Naive thymus-derived CD4-positive, alpha-beta T cell (primary cell): Measurements from ENCODE around the gene SATB2. TPM values are rescaled to one million over a fixed set of nuclear protein-coding genes. Genes with fewer than 3 reads are reported as not detected.

ENCODE experiments used
- ATAC-seq: fragments of 150-1000 bp; cut with Tn5 transposase; 2 replicates; pipeline ENCODE4 v1.10.0; 2021; ENCODE audit warnings: mild to moderate bottlenecking, moderate library complexity
- CTCF ChIA-PET: fragments of 350-600 bp; sonication (Branson Sonifier 250); formaldehyde crosslinking; loops from one replicate; lab custom pipeline; 2021; ENCODE audit warnings: antibody characterized with exemption; lab: Charles Lee
- POLR2A ChIA-PET: fragments of 350-600 bp; sonication (Branson Sonifier 250); formaldehyde crosslinking; loops from one replicate; lab custom pipeline; 2021; ENCODE audit warnings: antibody characterized with exemption, inconsistent platforms; lab: Charles Lee
- DNase-seq, 9 donors: peaks; one replicate each; pipeline versions ENCODE4 v3.0.0 to v3.0.0-alpha.2; 2020 to 2022; ENCODE audit warnings: mixed read lengths in 1 of 9
- H3K27ac ChIP-seq: one replicate; pipeline ENCODE4 v1.7.0; 2013; ENCODE audit warnings: mild to moderate bottlenecking, low read depth, low read length, moderate library complexity
- H3K27me3 ChIP-seq, 2 donors: one replicate each; pipeline ENCODE4 v1.7.0; 2013; ENCODE audit warnings: low read length in 2 of 2, mild to moderate bottlenecking in 2 of 2, moderate library complexity in 2 of 2; ENCODE audit not compliant: control insufficient read depth in 2 of 2, insufficient read depth in 2 of 2
- H3K36me3 ChIP-seq, 3 experiments: 1 replicate in 2 of 3; 2 replicates in 1 of 3; pipeline ENCODE4 v1.7.0; 2013; ENCODE audit warnings: low read length in 3 of 3, mild to moderate bottlenecking in 3 of 3, moderate library complexity in 1 of 3; ENCODE audit not compliant: insufficient read depth in 3 of 3, control insufficient read depth in 2 of 3
- H3K4me1 ChIP-seq, 2 donors: one replicate each; pipeline ENCODE4 v1.7.0; 2013; ENCODE audit warnings: low read length in 2 of 2, mild to moderate bottlenecking in 2 of 2, moderate library complexity in 1 of 2; ENCODE audit not compliant: control insufficient read depth in 2 of 2, insufficient read depth in 2 of 2
- H3K4me3 ChIP-seq: 2 replicates; pipeline ENCODE4 v1.7.0; 2013; ENCODE audit warnings: mild to moderate bottlenecking, low read length
- H3K9me3 ChIP-seq, 3 experiments: 1 replicate in 2 of 3; 2 replicates in 1 of 3; pipeline ENCODE4 v1.7.0; 2013; ENCODE audit warnings: low read length in 3 of 3; ENCODE audit not compliant: control insufficient read depth in 2 of 3
- H3K27ac Mint-ChIP-seq, 9 donors: one replicate each; pipeline ENCODE4 v1.8.0; 2020 to 2022; ENCODE audit warnings: mixed read lengths in 9 of 9, mild to moderate bottlenecking in 8 of 9, moderate library complexity in 5 of 9, inconsistent platforms in 2 of 9
- H3K27me3 Mint-ChIP-seq, 5 donors: one replicate each; pipeline ENCODE4 v1.8.0; 2021 to 2022; ENCODE audit warnings: mixed read lengths in 5 of 5, mild to moderate bottlenecking in 1 of 5
- H3K36me3 Mint-ChIP-seq, 5 donors: one replicate each; pipeline ENCODE4 v1.8.0; 2020 to 2022; ENCODE audit warnings: mixed read lengths in 5 of 5, mild to moderate bottlenecking in 3 of 5, inconsistent platforms in 1 of 5
- H3K4me1 Mint-ChIP-seq, 7 donors: one replicate each; pipeline ENCODE4 v1.8.0; 2020 to 2022; ENCODE audit warnings: mixed read lengths in 7 of 7, mild to moderate bottlenecking in 3 of 7, inconsistent platforms in 1 of 7
- H3K4me3 Mint-ChIP-seq, 10 donors: one replicate each; pipeline ENCODE4 v1.8.0; 2020 to 2022; ENCODE audit warnings: mild to moderate bottlenecking in 10 of 10, mixed read lengths in 10 of 10, moderate library complexity in 6 of 10, inconsistent platforms in 2 of 10
- H3K9me3 Mint-ChIP-seq, 11 donors: one replicate each; pipeline ENCODE4 v1.8.0; 2020 to 2022; ENCODE audit warnings: mixed read lengths in 11 of 11, mild to moderate bottlenecking in 4 of 11, inconsistent platforms in 1 of 11, moderate library complexity in 1 of 11
- intact Hi-C, 2 donors: fragments of 100-400 bp; cut with micrococcal nuclease; formaldehyde crosslinking; loops; one replicate each; pipeline ENCODE4 v1.15.1; 2023
- polyA plus RNA-seq, 2 donors: library from polyadenylated mRNA; unstranded; fragments of 300-500 nt; fragmentation: Illumina TruSeq; gene quantifications; one replicate each; pipeline ENCODE4 v1.2.3, GENCODE V29; 2021
- total RNA-seq, 6 experiments: library from RNA in 5 of 6; stranded (reverse) in 5 of 6; gene quantifications; 1 replicate in 5 of 6; 2 replicates in 1 of 6; pipeline ENCODE4 v1.2.3 and lab custom pipeline; 2021 to 2026

Gene SATB2
- total and polyA plus RNA-seq, 7 experiments from 2014 or later = 0.05 to 0.96 (median 0.32) TPM; not detected in 4

GRCh38 chr2:199470672-199471442 lies 13.1 kb upstream of the SATB2 start:
- H3K4me3 Mint-ChIP-seq = peak overlapping the region in 7 of 10 donors; percentile 16 to 68 (median 50)
- Histone ChIP-seq H3K9me3 (no peaks in the 10 kb centered on the region), H3K4me1 (peaks cover 0 to 19% of the 10 kb centered on the region in 2 donors), H3K36me3 (no peaks in the 10 kb centered on the region), H3K27ac (no peak overlapping the region), H3K4me3 (no peak overlapping the region), H3K27me3 (peaks cover 9 to 45% of the 10 kb centered on the region in 2 donors)
- peaks cover 0 to 9% (median 0%) of the 10 kb centered on the region in 5 donors for H3K36me3 Mint-ChIP-seq
- H3K27ac Mint-ChIP-seq = no peak overlapping the region
- H3K4me1 Mint-ChIP-seq = peaks cover 3 to 52% (median 27%) of the 10 kb centered on the region in 7 donors
- H3K9me3 Mint-ChIP-seq = peaks cover 0 to 14% (median 6%) of the 10 kb centered on the region in 11 donors
- DNase-seq = no peak
- CTCF ChIA-PET = no interaction called here
- H3K27me3 Mint-ChIP-seq = peaks cover 87 to 93% (median 89%) of the 10 kb centered on the region in 5 donors
- POLR2A ChIA-PET = interaction anchor here (0.6 kb wide), 1 partner anchor 9 kb away, joined by 3 read pairs; no protein-coding TSS in a partner anchor
- ATAC-seq = no peak
- intact Hi-C loops = loop anchor here in 1 of 2 donors (5.0 kb wide), 1 partner anchor 1669 kb away; the partner anchor contains the start of gene PLCL1

GRCh38 chr2:199470361-199470671 lies 12.6 kb upstream of the SATB2 start:
- H3K27me3 ChIP-seq = peaks cover 10 to 45% of the 10 kb centered on the region in 2 donors
- H3K4me3 ChIP-seq = no peak overlapping the region
- H3K27ac Mint-ChIP-seq = no peak overlapping the region
- peak overlapping the region in 5 of 10 donors; percentile 16 to 68 (median 66) for H3K4me3 Mint-ChIP-seq
- peaks cover 0 to 19% of the 10 kb centered on the region in 2 donors for H3K4me1 ChIP-seq
- peaks cover 89 to 96% (median 92%) of the 10 kb centered on the region in 5 donors for H3K27me3 Mint-ChIP-seq
- ChIA-PET CTCF (no interaction called here), POLR2A (no interaction called here)
- H3K4me1 Mint-ChIP-seq = peaks cover 3 to 54% (median 27%) of the 10 kb centered on the region in 7 donors
- H3K36me3 ChIP-seq = no peaks in the 10 kb centered on the region
- peaks cover 0 to 16% (median 9%) of the 10 kb centered on the region in 11 donors for H3K9me3 Mint-ChIP-seq
- no peaks in the 10 kb centered on the region for H3K9me3 ChIP-seq
- intact Hi-C loops = loop anchor here in 1 of 2 donors (5.0 kb wide), 1 partner anchor 1668 kb away; the partner anchor contains the start of gene PLCL1
- H3K27ac ChIP-seq = no peak overlapping the region
- ATAC-seq = no peak
- no peak for DNase-seq
- peaks cover 0 to 9% (median 0%) of the 10 kb centered on the region in 5 donors for H3K36me3 Mint-ChIP-seq

- H3K4me3 ChIP-seq = no peak overlapping the region
- no peak overlapping the region for H3K27ac ChIP-seq
- CTCF ChIA-PET = no interaction called here
- H3K27me3 ChIP-seq = peaks cover 9 to 45% of the 10 kb centered on the region in 2 donors
- H3K4me1 ChIP-seq = peaks cover 0 to 19% of the 10 kb centered on the region in 2 donors
- Mint-ChIP-seq H3K27ac (peak overlapping the region in 1 of 9 donors; percentile 23), H3K9me3 (peaks cover 0 to 22% (median 12%) of the 10 kb centered on the region in 11 donors), H3K4me1 (peaks cover 3 to 60% (median 32%) of the 10 kb centered on the region in 7 donors), H3K27me3 (peaks cover 89 to 96% (median 93%) of the 10 kb centered on the region in 5 donors), H3K4me3 (peak overlapping the region in 9 of 10 donors; percentile 20 to 77 (median 67)), H3K36me3 (peaks cover 0 to 13% (median 4%) of the 10 kb centered on the region in 5 donors)
- no peaks in the 10 kb centered on the region for H3K36me3 ChIP-seq
- no peaks in the 10 kb centered on the region for H3K9me3 ChIP-seq
- DNase-seq = no peak
- intact Hi-C loops = loop anchor here (1.0 to 10.0 kb wide), 4 partner anchors 10 to 1667 kb away; partner anchors contain the start of genes PLCL1 (in 1 of the 2) and SGO2 (in 1 of the 2)
- POLR2A ChIA-PET = no interaction called here
- ATAC-seq = no peak
Observed at GRCh38 chr2:199469514-199470360, 12.0 kb upstream of the SATB2 start.

GRCh38 chr2:199468561-199469513 lies 11.1 kb upstream of the SATB2 start:
- Mint-ChIP-seq H3K27ac (peak overlapping the region in 1 of 9 donors; percentile 23), H3K36me3 (peaks cover 0 to 13% (median 4%) of the 10 kb centered on the region in 5 donors), H3K4me3 (peak overlapping the region in 9 of 10 donors; percentile 20 to 77 (median 67)), H3K4me1 (peaks cover 3 to 64% (median 33%) of the 10 kb centered on the region in 7 donors), H3K9me3 (peaks cover 0 to 23% (median 12%) of the 10 kb centered on the region in 11 donors), H3K27me3 (peaks cover 83 to 90% (median 85%) of the 10 kb centered on the region in 5 donors)
- no peak for ATAC-seq
- H3K4me3 ChIP-seq = no peak overlapping the region
- ChIA-PET POLR2A (no interaction called here), CTCF (no interaction called here)
- no peak overlapping the region for H3K27ac ChIP-seq
- no peak for DNase-seq
- H3K9me3 ChIP-seq = no peaks in the 10 kb centered on the region
- H3K4me1 ChIP-seq = peaks cover under 1 to 21% of the 10 kb centered on the region in 2 donors
- peaks cover 7 to 50% of the 10 kb centered on the region in 2 donors for H3K27me3 ChIP-seq
- intact Hi-C loops = loop anchor here (1.0 to 10.0 kb wide), 3 partner anchors 10 to 1056 kb away; partner anchors contain the start of gene SGO2 (in 1 of the 2)
- no peaks in the 10 kb centered on the region for H3K36me3 ChIP-seq

- H3K9me3 ChIP-seq = peaks cover 0 to 2% (median 0%) of the 10 kb centered on the region in 3 experiments
- H3K27me3 ChIP-seq = peaks cover 10 to 63% of the 10 kb centered on the region in 2 donors
- H3K36me3 ChIP-seq = no peaks in the 10 kb centered on the region
- Mint-ChIP-seq H3K4me1 (peaks cover 3 to 69% (median 36%) of the 10 kb centered on the region in 7 donors), H3K9me3 (peaks cover 0 to 23% (median 11%) of the 10 kb centered on the region in 11 donors), H3K27ac (peak overlapping the region in 1 of 9 donors; percentile 79), H3K4me3 (peak overlapping the region in 2 of 10 donors; percentile 13 to 66), H3K27me3 (peaks cover 71 to 91% (median 74%) of the 10 kb centered on the region in 5 donors), H3K36me3 (peaks cover 0 to 13% (median 0%) of the 10 kb centered on the region in 5 donors)
- H3K4me1 ChIP-seq = peaks cover 4 to 31% of the 10 kb centered on the region in 2 donors
- H3K27ac ChIP-seq = no peak overlapping the region
- ATAC-seq = no peak
- H3K4me3 ChIP-seq = no peak overlapping the region
- intact Hi-C loops = loop anchor here in 1 of 2 donors (10.0 kb wide), 1 partner anchor 1058 kb away; the partner anchor contains the start of gene SGO2
- DNase-seq = no peak
- ChIA-PET POLR2A (no interaction called here), CTCF (no interaction called here)
Observed at GRCh38 chr2:199467066-199467822, 9.5 kb upstream of the SATB2 start.
